K562 (cell line): Measurements from ENCODE around the gene AMBP. TPM values are rescaled to one million over a fixed set of nuclear protein-coding genes. Genes with fewer than 3 reads are reported as not detected.

Experiments
- ATAC-seq: fragments of 200-7000 bp; cut with Tn5 transposase; 3 replicates; pipeline ENCODE4 v1.9.1; 2020; ENCODE audit warnings: moderate library complexity
- BruUV-seq: library from RNA; stranded (reverse); fragments of 400-500 nt; replicated peaks from 2 replicates; lab custom pipeline; 2021; lab: Mats Ljungman, UMichigan
- CTCF ChIA-PET: fragments of 300-600 bp; formaldehyde crosslinking; extraction: SDS; loops from one replicate; lab custom pipeline; 2021; ENCODE audit warnings: low intra/inter-chr PET ratio; lab: Yijun Ruan, JAX
- POLR2A ChIA-PET: fragments of 300-600, 350-650 bp; sonication (Branson Sonifier 250); formaldehyde crosslinking; extraction: SDS; loops from one replicate; lab custom pipeline; 2021; ENCODE audit warnings: antibody characterized with exemption, inconsistent platforms; lab: Yijun Ruan, JAX
- DNase-seq, 4 experiments: peaks; one replicate each; pipeline versions ENCODE4 v3.0.0 to v3.0.0-alpha.2; 2011 to 2018; ENCODE audit warnings: low spot score in 3 of 4, mixed read lengths in 3 of 4; ENCODE audit errors: extremely low read depth in 1 of 4
- FAIRE-seq: peaks from 2 replicates; lab custom pipeline; 2011; peaks lifted over from hg19 to GRCh38; lab: Jason Lieb, UNC
- H2AFZ ChIP-seq: 2 replicates; pipeline ENCODE4 v1.6.0; 2011; ENCODE audit warnings: low read depth, low read length, control low read depth, inconsistent platforms
- H3K27ac ChIP-seq: fragments of 200-600 bp; 3 replicates; pipeline ENCODE4 v1.8.0; 2011; ENCODE audit warnings: low read depth, mild to moderate bottlenecking, control low read depth, inconsistent platforms, low read length, moderate library complexity, mixed read lengths; ENCODE audit errors: extremely low read depth
- H3K27me3 ChIP-seq, 2 experiments: fragments of 300-600 bp in 1 of 2; 2 replicates in 1 of 2; 3 replicates in 1 of 2; pipeline versions ENCODE4 v1.6.0 to v1.8.0; 2011; ENCODE audit warnings: inconsistent platforms in 2 of 2, low read length in 2 of 2, mild to moderate bottlenecking in 1 of 2, mixed read lengths in 1 of 2, moderate library complexity in 1 of 2; ENCODE audit not compliant: control insufficient read depth in 2 of 2, insufficient read depth in 2 of 2
- H3K36me3 ChIP-seq: fragments of 300-600 bp; 3 replicates; pipeline ENCODE4 v1.8.0; 2011; ENCODE audit warnings: mild to moderate bottlenecking, low read length, inconsistent platforms; ENCODE audit not compliant: control insufficient read depth, insufficient read depth
- H3K4me1 ChIP-seq, 2 experiments: fragments of 200-600 bp in 1 of 2; replicated peaks in 1 of 2; 2 replicates in 1 of 2; 3 replicates in 1 of 2; pipeline versions ENCODE4 v1.5.1 to v1.8.0; 2011; ENCODE audit warnings: inconsistent platforms in 2 of 2, low read length in 2 of 2, mild to moderate bottlenecking in 1 of 2, mixed read lengths in 1 of 2, moderate library complexity in 1 of 2; ENCODE audit not compliant: control insufficient read depth in 2 of 2, insufficient read depth in 2 of 2
- H3K4me2 ChIP-seq: 2 replicates; pipeline ENCODE4 v1.6.1; 2011; ENCODE audit warnings: low read length, control low read depth, inconsistent platforms, mixed read lengths; ENCODE audit not compliant: insufficient read depth
- H3K4me3 ChIP-seq: fragments of 200-600 bp; sonication (generic), shearing (Covaris generic); 2 replicates; pipeline ENCODE4 v1.5.1; 2016; ENCODE audit warnings: control low read depth, inconsistent platforms
- H3K79me2 ChIP-seq: fragments of 200-600 bp; 3 replicates; pipeline ENCODE4 v1.8.0; 2011; ENCODE audit warnings: low read length, inconsistent platforms; ENCODE audit not compliant: control insufficient read depth, insufficient read depth
- H3K9ac ChIP-seq, 2 experiments: 2 replicates each; pipeline versions ENCODE4 v1.6.0 to v1.6.1; 2011; ENCODE audit warnings: low read depth in 2 of 2, low read length in 2 of 2, control low read depth in 1 of 2, inconsistent platforms in 1 of 2, mild to moderate bottlenecking in 1 of 2, mixed read lengths in 1 of 2; ENCODE audit not compliant: insufficient read depth in 1 of 2
- H3K9me1 ChIP-seq: one replicate; pipeline ENCODE4 v1.6.0; 2011; ENCODE audit warnings: inconsistent platforms, mild to moderate bottlenecking, low read length, moderate library complexity; ENCODE audit not compliant: control insufficient read depth, insufficient read depth
- H3K9me3 ChIP-seq: replicated peaks from 2 replicates; pipeline ENCODE4 v1.5.1; 2011; ENCODE audit warnings: low read depth, low read length, inconsistent platforms; ENCODE audit not compliant: control insufficient read depth, insufficient read depth
- H4K20me1 ChIP-seq: replicated peaks from 2 replicates; pipeline ENCODE4 v1.6.1; 2011; ENCODE audit warnings: low read length, inconsistent platforms, mixed read lengths; ENCODE audit not compliant: control insufficient read depth, insufficient read depth
- HDAC2 ChIP-seq: fragments of 450-650 bp; IDR thresholded peaks from 2 replicates; pipeline ENCODE4 v1.6.1; 2016; ENCODE audit warnings: mild to moderate bottlenecking
- YY1 ChIP-seq, 3 experiments: IDR thresholded peaks; 2 replicates each; pipeline ENCODE4 v1.6.1; 2011; ENCODE audit warnings: low read length in 2 of 3, mild to moderate bottlenecking in 2 of 3, moderate library complexity in 2 of 3, borderline replicate concordance in 1 of 3, control low read depth in 1 of 3, low read depth in 1 of 3; ENCODE audit not compliant: insufficient read depth in 3 of 3, insufficient replicate concordance in 2 of 3, control insufficient read depth in 1 of 3, insufficient read length in 1 of 3; ENCODE audit errors: extremely low read depth in 1 of 3
- ZNF121 ChIP-seq: sonication (generic); formaldehyde crosslinking; conservative IDR thresholded peaks from 2 replicates; pipeline ENCODE4 v1.8.0; 2022; ENCODE audit warnings: missing genetic modification reagents
- ZNF75A ChIP-seq: fragments of 450-650 bp; formaldehyde crosslinking; IDR thresholded peaks from 2 replicates; pipeline ENCODE4 v1.4.0; 2020; ENCODE audit warnings: mild to moderate bottlenecking
- ZNF778 ChIP-seq: fragments of 450-650 bp; formaldehyde crosslinking; IDR thresholded peaks from 2 replicates; pipeline ENCODE4 v1.4.0; 2020; ENCODE audit warnings: mild to moderate bottlenecking, moderate library complexity
- WGBS: fragments of 100-300 bp; shearing (Covaris generic); methylation state at CpG from one replicate; pipeline ENCODE4 v1.1.6; 2016; ENCODE audit warnings: low coverage, mixed read lengths; ENCODE audit not compliant: insufficient coverage; ENCODE audit errors: missing lambda C conversion rate; 5-methylcytosine and 5-hydroxymethylcytosine counted together
- in situ Hi-C: fragments of 300-500 bp; cut with MboI; formaldehyde crosslinking; loops from 4 replicates; pipeline ENCODE4 v1.15.0; 2018; ENCODE audit warnings: inconsistent platforms, mixed read lengths
- intact Hi-C: fragments of 100-400 bp; cut with micrococcal nuclease; formaldehyde crosslinking; loops from 2 replicates; pipeline ENCODE4 v1.14.2; 2022
- polyA plus RNA-seq, 8 experiments: library from polyadenylated mRNA; depleted of rRNA in 4 of 8; stranded (reverse) in 5 of 8; unstranded in 3 of 8; fragments of >200 nt; fragmentation: Nextera tagmentation in 2 of 8; fragmentation: Illumina TruSeq in 1 of 8; extraction: Ambion mirVana in 2 of 8; extraction: Trizol in 1 of 8; gene quantifications; 2 replicates each; pipeline versions ENCODE4 v1.2.1 to v1.2.3, GENCODE V29; 2011 to 2014; ENCODE audit warnings: inconsistent platforms in 1 of 8, missing spikeins in 1 of 8
- total RNA-seq, 7 experiments: library from RNA; depleted of rRNA in 6 of 7; stranded (reverse); fragments of >200 nt in 6 of 7; fragmentation: Illumina TruSeq in 2 of 7; extraction: Trizol in 2 of 7; gene quantifications; 2 replicates each; pipeline versions ENCODE4 v1.2.1 to v1.2.3, GENCODE V29; 2011 to 2021; ENCODE audit warnings: low replicate concordance in 1 of 7
- TF ChIP-seq, protein P1 (sequence below): sonication (generic); formaldehyde crosslinking; IDR thresholded peaks from 2 replicates; pipeline ENCODE4 v1.5.0; 2020; ENCODE audit warnings: missing genetic modification reagents
- TF ChIP-seq, protein P2 (sequence below): sonication (generic); formaldehyde crosslinking; IDR thresholded peaks from 2 replicates; pipeline ENCODE4 v1.8.1; 2023; ENCODE audit warnings: missing genetic modification reagents, mild to moderate bottlenecking, borderline replicate concordance

The AMBP gene
- total and polyA plus RNA-seq, 9 of the 15 experiments (the other 6 are each of a cell fraction or from before 2014, with no cell fraction given) = 1.3 TPM; not detected in 8

DNA sequence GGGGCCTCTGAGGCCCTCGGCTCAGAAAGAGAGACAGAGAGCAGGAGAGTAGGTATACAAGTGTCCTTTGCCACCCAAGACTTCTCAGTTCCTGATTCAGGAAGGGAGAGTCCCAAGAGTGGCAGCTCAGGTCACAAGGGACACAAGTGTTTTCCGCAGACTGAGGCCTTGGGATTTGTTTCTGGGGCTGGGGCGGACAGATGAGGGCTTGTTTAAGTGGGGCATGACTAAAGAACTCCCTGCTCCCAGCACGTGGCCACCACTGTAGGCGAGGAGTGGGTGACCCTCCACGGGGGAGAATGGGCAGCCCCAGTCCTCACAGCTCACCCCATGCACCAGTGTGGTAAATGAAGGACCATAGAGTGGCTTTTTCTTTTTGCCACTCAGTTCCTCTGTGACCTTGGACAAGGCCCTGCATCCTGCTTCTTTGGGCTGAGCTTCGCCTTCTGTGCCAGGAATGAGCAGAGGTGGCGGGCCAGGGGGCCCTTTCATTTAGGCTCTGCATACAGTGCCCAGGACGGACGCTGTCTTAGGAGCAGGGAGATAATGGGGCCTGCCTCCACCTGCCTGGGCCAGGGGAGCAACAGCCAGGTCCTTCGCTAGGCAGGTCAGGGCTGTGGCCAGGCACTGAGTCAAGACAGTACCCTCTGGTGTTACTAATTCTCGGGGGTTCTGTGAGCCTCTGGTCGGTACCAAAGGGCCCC is 50.8 kb downstream of the AMBP start:
- 47% methylated on average over 12 of the region's 13 CpGs for WGBS
- Histone ChIP-seq H3K4me1 (peaks cover 0 to 3% of the 10 kb centered on the region in 2 experiments; a peak in 2 of 5 replicates), H3K4me2 (no peak overlapping the region), H3K9me1 (peaks cover 7% of the 10 kb centered on the region), H3K4me3 (no peak overlapping the region), H3K27ac (no peak overlapping the region), H3K9ac (no peak overlapping the region), H4K20me1 (peaks cover 3% of the 10 kb centered on the region; the same call in 1 of the 2 replicates), H3K9me3 (no peaks in the 10 kb centered on the region), H2AFZ (no peak overlapping the region), H3K27me3 (no peaks in the 10 kb centered on the region), H3K36me3 (peaks cover 3% of the 10 kb centered on the region; the same call in 1 of the 3 replicates), H3K79me2 (no peaks in the 10 kb centered on the region)
- DNase-seq (no peak), FAIRE-seq (no peak), ATAC-seq (no peak)
- ChIA-PET CTCF (no interaction called here), POLR2A (no interaction called here)
- no TSS peak for BruUV-seq
- in situ Hi-C loops = no loop called here
- intact Hi-C loops = no loop called here
- TF ChIP-seq HDAC2 (no peak), ZNF121 (CRISPR knock-in tag) (no peak), ZNF778 (CRISPR knock-in tag) (no peak), ZNF75A (CRISPR knock-in tag) (no peak), YY1 (IDR thresholded peaks at IDR 0.05; ENCODE audit: borderline replicate concordance in 1 of 3, control insufficient read depth in 1 of 3, extremely low read depth in 1 of 3, insufficient read depth in 3 of 3, insufficient read length in 1 of 3, insufficient replicate concordance in 2 of 3, low read depth in 1 of 3, low read length in 2 of 3) (no peak)
- TF ChIP-seq, protein P1, sequence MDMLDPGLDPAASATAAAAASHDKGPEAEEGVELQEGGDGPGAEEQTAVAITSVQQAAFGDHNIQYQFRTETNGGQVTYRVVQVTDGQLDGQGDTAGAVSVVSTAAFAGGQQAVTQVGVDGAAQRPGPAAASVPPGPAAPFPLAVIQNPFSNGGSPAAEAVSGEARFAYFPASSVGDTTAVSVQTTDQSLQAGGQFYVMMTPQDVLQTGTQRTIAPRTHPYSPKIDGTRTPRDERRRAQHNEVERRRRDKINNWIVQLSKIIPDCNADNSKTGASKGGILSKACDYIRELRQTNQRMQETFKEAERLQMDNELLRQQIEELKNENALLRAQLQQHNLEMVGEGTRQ (CRISPR knock-in tag) = no peak
- TF ChIP-seq, protein P2, sequence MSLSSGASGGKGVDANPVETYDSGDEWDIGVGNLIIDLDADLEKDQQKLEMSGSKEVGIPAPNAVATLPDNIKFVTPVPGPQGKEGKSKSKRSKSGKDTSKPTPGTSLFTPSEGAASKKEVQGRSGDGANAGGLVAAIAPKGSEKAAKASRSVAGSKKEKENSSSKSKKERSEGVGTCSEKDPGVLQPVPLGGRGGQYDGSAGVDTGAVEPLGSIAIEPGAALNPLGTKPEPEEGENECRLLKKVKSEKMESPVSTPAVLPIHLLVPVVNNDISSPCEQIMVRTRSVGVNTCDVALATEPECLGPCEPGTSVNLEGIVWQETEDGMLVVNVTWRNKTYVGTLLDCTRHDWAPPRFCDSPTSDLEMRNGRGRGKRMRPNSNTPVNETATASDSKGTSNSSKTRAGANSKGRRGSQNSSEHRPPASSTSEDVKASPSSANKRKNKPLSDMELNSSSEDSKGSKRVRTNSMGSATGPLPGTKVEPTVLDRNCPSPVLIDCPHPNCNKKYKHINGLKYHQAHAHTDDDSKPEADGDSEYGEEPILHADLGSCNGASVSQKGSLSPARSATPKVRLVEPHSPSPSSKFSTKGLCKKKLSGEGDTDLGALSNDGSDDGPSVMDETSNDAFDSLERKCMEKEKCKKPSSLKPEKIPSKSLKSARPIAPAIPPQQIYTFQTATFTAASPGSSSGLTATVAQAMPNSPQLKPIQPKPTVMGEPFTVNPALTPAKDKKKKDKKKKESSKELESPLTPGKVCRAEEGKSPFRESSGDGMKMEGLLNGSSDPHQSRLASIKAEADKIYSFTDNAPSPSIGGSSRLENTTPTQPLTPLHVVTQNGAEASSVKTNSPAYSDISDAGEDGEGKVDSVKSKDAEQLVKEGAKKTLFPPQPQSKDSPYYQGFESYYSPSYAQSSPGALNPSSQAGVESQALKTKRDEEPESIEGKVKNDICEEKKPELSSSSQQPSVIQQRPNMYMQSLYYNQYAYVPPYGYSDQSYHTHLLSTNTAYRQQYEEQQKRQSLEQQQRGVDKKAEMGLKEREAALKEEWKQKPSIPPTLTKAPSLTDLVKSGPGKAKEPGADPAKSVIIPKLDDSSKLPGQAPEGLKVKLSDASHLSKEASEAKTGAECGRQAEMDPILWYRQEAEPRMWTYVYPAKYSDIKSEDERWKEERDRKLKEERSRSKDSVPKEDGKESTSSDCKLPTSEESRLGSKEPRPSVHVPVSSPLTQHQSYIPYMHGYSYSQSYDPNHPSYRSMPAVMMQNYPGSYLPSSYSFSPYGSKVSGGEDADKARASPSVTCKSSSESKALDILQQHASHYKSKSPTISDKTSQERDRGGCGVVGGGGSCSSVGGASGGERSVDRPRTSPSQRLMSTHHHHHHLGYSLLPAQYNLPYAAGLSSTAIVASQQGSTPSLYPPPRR = no peak
